Esophagus muscularis mucosa (tissue), 3 donors: ENCODE measurements around the gene TSPYL4.

ENCODE experiments used
- CTCF ChIP-seq, 3 experiments: fragments of 200-600 bp in 2 of 3; fragments of 450-650 bp in 1 of 3; sonication (generic) in 2 of 3; IDR thresholded peaks; one replicate each; pipeline ENCODE4 v1.5.1; 2017 to 2019; ENCODE audit warnings: antibody characterized with exemption in 3 of 3, mild to moderate bottlenecking in 2 of 3, moderate library complexity in 1 of 3
- EP300 ChIP-seq: sonication (generic); formaldehyde crosslinking; IDR thresholded peaks from one replicate; pipeline ENCODE4 v1.6.1; 2017; ENCODE audit warnings: antibody characterized with exemption

GRCh38 chr6:116248577-116248976 is 5.3 kb downstream of the TSPYL4 start:
- no peak for TF ChIP-seq CTCF (IDR thresholded peaks at IDR 0.05)
- TF ChIP-seq EP300, result no peak
